GM21381 (cell line): Measurements from ENCODE around the gene MANEA.
"Not testable (repeated sequence)": the region's sequence is repeated elsewhere in the genome, so short reads cannot be mapped to it uniquely, and the experiment has no call there.

Experiments used
- ATAC-seq: cut with Tn5 transposase; IDR thresholded peaks from one replicate; pipeline ENCODE4 v1.9.1; 2021; ENCODE audit warnings: mild to moderate bottlenecking, moderate library complexity; ENCODE audit not compliant: unreplicated experiment

The MANEA gene

DNA sequence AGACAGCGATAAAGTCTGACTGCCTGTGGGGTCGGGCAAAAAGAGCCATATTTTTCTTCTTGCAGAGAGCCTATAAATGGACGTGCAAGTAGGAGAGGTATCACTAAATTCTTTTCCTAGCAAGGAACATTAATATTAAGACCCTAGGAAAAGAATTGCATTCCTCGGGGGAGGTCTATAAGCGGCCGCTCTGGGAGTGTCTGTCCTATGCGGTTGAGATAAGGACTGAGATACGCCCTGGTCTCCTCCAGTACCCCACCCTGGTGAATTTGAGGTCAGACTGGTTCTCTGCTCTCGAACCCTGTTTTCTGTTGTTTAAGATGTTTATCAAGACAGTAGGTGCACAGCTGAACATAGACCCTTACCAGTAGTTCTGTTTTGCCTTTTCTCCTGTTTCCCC, 6.9 kb downstream of the MANEA start:
- not testable (repeated sequence) for ATAC-seq

DNA sequence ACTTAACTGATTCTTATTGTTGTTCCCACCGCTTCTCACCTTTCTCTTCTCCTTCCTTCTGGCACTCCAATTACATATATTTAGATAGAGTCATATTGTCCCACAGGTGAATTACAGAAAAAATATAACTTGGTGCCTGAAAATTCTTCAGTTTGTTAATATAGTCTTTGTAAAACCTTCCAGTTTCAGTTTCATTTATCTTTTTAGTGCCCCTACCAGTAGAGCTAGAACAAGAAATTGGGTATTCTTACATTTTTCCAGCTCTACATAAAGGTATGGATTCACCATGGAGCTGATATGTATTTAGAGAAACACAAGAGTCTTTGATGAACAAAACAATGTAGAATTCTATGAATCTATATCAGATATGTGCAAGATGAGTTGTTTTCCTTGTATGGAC, 10.7 kb downstream of the MANEA start:
- ATAC-seq, result no peak

DNA sequence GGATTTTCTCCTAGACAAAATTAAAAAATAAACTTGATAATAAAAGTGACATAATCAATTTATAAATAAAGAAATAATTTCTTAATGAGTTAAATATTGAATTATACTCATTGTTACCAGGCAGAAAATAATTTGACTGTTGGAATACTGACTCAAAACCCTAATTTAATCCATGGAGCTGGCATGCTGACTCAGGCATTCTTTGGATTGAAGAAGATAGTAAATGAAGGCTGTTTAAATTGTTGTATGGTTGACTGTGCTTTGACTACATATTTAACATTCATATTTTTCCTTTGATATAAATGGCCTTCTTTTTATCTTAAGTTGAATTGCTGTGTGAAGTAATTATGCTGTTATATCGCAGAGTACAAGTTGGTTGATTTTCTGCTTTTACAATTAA, 11.7 kb downstream of the MANEA start:
- no peak for ATAC-seq

DNA sequence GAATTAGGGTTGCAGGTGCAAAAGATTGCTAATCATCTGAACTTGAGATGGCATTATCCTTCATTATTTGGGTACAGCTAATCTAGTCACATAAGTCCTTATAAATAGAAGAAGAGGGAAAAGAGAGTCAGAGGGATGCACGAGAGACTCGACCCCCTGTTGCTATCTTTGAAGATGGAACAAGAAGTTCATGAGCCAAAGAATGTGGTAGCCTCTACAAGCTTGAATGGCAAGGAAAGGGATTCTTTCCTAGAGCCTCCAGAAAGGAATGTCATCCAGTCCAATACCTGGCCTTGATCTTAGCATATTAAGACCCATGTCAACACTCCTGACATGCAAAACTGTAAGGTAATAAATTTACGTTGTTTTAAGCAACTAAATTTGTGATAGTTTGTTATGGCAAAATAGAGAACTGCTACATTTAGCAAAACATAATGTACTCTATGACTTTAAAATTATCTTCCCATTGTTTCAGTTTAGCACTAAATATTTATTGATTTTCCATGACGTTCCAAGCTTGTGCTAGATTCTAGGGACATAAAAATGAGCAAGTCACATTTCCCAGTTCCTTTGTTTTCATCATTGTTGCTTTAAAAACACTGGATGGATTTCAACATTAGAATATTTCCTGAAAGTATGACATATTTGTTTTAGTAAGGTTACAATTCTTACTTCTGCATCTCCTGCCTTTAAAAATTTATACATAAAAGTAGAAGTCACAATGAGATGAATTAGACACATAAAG, 12.7 kb downstream of the MANEA start:
- ATAC-seq, result no peak

DNA sequence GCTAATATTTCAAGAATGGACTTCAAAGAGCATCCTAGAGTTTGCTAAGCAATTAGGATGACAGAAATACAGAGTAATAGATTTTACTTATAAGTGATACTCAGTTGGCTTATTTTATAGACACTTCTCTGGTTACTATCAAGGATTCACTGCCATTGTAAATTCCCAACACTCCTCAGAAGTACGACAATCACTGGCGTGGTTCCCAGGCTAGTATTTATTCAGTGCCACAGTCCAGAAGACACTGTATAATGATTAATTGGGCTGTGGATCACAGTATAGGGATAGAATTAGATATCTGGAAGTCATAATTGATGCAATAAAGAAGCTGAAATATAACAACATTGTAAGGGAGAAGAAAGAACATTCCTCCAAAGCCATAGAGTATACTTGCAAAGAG, 15.7 kb downstream of the MANEA start:
- ATAC-seq, result no peak

DNA sequence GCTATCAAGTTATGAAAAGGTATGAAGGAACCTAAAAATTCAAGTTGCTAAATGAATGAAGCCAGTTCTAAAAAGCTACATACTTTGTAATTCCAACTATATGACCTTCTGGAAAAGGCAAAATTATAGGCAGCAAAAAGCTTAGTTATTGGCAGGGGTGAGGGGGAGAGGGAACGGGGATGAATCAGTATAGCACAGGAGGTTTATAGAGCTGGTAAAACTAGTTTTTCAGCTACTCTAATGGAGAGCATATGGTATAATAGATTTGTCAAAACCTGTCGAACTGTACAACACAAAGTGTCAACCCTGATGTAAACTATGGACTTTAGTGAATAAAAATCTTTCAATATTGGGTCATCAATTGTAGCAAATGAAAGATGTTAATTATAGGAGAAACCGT, 18.7 kb downstream of the MANEA start:
- ATAC-seq, result no peak

DNA sequence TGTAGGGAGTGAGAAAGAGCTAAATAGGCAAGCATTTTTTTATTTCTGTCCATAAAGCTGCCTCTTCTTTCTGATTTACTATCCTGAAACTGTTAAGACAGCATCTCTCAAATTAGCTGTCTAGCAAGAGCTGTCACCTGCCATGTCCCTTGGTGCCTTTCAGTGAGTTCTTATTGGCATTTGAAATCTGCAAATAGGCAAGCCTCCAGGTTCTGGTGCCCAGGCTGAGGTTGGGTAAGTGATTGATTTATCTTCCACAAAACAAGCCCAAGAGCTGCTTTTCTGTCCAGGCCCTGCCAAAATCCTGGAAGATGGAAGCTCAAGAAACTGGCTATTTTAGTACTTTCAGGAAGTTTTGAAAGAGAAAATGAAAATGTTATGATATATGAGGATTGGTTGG, 22.4 kb downstream of the MANEA start:
- no peak for ATAC-seq

DNA sequence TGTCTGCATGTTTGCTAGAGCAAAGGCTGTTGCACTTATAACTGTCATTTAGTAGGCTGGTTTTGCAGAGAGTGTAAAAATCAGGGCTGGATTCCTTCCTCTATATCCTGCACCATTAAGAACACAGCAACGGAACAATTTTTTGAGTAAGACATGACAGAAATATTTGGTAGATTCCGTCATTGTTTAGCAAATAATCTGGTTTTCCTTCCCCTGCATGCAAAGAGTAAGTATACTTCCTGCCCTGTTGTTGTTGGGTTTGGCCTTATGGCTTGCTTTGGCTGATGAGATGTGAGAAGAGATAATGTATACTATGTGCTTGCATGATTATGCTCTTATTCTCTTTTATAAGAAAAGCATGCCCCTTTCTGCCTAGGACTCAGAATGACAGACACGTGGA, 23.8 kb downstream of the MANEA start:
- no peak for ATAC-seq

DNA sequence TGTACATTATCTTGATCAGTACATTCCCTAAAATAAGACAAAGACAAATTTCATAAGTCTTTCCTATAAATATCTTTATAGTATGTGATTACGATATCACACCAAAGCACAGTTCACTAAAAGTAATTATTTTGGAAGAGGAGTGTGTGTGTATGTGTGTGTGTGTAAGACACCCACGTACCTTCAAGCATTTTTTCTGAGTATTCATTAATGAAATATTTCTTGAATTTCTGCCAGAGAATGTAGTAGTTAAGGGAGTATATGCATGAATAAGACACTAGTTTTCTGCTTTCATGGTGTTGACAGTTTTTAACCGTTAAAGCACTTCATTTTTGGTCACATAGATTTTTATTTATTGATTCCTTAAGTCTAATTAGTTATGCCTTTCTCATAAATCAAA, 36.8 kb downstream of the MANEA start:
- ATAC-seq, result no peak

DNA sequence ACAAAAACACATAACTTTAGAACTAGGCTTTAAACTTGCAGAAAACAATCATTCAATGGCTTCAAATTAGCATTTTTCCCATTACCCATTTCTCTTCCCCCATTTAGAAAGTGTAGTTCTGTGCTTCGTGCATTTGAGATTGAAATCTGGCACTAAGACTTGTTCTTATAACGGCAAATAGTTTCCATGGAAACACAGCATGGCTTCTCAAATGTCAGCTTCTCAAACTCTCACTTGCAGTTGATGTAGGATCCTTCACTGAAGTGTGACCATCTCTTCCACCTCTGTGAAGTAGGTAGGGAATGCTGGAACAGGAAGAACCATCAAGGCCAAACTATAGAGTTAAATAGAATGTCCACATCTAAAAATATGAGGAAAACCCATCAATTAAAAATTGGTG, 52.2 kb downstream of the MANEA start:
- no peak for ATAC-seq

DNA sequence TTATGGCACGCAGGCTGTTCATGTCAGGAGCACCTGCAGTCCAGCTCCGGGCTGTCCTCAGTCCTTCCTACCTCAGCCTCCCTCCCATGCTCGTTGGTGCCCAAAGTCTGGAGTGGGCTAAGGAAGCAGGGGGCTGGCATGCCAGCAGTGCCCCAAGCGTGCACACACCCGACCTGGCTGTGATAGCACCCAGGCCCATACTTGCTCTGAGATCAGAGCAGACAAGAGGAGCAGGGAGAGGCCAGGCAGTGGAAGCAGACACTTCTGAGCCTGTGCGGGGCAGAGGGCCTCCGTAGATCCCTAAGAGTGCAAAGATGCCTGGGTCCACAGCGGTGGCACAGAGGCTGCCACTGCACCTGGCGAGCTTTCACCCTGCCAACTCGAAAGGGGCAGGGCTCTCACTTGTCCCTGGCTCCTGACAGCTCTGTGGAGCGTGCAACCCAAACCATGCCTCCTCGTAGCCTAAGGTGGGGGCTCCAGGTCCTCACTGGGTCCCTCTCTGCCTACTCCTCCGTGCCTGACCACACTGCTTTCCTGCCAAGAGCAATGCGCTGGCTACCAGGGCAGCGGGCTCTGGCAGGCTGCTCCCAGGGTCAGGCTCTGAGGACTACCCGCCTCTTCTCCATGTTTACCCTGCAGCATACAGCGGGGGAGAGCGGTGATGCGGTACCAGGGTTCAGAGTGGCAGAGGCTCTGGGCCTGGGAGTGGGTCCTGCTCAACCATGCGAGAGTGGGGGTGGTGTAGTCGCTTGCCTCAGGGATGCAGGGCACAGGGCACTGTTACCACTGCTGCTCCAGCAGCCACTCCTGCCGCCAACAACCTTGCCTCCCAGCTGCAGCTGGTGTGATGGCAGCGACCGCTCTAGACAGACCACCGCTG, 59.5 kb downstream of the MANEA start:
- ATAC-seq, result no peak

DNA sequence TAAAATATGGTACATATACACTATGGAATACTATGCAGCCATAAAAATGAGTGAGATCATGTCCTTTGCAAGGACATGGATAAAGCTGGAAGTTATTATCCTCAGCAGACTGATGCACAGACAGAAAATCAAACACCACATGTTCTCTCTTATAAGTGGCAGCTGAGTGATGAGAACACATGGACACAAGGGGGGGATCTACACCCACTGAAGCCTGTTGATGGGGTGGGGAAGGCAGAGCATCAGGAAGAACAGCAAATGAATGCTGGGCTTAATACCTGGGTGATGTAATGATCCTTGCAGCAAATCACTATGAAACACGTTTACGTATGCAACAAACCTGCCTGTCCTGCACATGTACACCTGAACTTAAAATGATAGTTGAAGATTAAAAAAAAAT, 71.3 kb downstream of the MANEA start:
- no peak for ATAC-seq

DNA sequence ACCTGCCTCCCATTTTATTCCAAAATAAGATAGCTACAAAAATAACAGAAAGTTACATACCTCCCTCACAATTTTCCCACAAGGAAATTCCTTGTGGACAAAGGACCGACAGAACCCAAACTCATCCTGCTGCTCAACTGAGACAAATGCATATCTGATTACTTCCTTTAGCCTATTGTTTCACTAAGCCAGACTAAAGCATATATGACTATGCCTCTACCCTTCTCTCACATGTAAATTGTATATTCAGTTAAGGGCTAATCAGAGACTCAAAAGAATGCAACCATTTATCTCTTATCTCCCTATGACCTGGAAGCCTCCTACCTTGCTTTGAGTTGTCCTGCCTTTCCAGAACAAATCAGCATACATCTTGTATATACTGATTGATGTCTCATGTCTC, 72.1 kb downstream of the MANEA start:
- no peak for ATAC-seq

DNA sequence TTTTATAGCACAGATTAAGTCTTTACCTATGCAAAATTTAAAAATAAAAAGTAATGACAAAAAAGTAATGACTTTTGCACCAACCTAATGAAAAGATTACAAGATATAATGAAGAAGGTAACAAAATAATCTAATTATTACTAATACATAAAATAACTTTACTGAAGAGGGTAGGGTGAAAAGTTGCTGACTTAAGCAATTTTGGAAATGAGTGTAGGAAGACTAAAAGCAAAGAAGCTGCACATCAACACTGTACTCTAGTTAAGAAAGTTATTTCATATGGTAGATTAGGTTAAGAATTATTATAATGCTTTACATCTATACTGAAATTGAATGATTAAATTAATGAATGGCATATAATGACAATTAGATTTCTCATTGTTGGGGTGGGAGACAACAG, 76.8 kb downstream of the MANEA start:
- ATAC-seq, result no peak

DNA sequence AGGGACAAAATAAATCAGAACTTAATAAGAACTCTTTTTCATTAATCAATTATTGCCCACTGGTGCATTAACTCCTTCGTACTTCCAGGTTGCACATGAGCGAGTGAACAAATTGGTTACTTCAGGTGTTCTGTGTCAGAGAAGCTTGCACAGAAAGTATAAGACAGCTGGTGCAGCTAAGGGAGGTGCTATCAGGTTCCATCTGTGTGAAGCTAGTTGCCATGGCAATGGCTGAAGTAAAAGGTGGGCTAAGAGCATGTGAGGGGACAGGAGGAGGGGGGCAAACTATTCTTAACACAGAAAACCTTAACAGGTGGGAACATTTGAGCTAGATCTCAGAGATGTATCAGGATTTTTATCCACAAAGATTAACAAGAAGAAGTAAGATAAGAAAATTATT, 81.6 kb downstream of the MANEA start:
- ATAC-seq, result no peak
